CD4-positive, alpha-beta memory T cell (primary cell): Measurements from ENCODE around the gene MAP2K1. TPM values are rescaled to one million over a fixed set of nuclear protein-coding genes. Genes with fewer than 3 reads are reported as not detected.
"Not testable (repeated sequence)": the region's sequence is repeated elsewhere in the genome, so short reads cannot be mapped to it uniquely, and the experiment has no call there.

ENCODE experiments used
- CTCF ChIA-PET: fragments of 350-600 bp; sonication (Branson Sonifier 250); formaldehyde crosslinking; loops from one replicate; lab custom pipeline; 2021; ENCODE audit warnings: inconsistent platforms; ENCODE audit not compliant: partially characterized antibody; lab: Charles Lee
- POLR2A ChIA-PET: fragments of 350-600 bp; sonication (Branson Sonifier 250); formaldehyde crosslinking; loops from one replicate; lab custom pipeline; 2021; ENCODE audit not compliant: partially characterized antibody; lab: Charles Lee
- DNase-seq, 5 donors: peaks; one replicate each; pipeline versions ENCODE4 v3.0.0 to v3.0.0-alpha.2; 2020 to 2022; ENCODE audit warnings: mixed read lengths in 1 of 5
- H3K27ac ChIP-seq: one replicate; pipeline ENCODE4 v1.7.0; 2013; ENCODE audit warnings: low read depth, low read length
- H3K27me3 ChIP-seq: 2 replicates; pipeline ENCODE4 v1.7.0; 2013; ENCODE audit warnings: mild to moderate bottlenecking, low read length, moderate library complexity; ENCODE audit not compliant: insufficient read depth
- H3K36me3 ChIP-seq: 2 replicates; pipeline ENCODE4 v1.7.0; 2013; ENCODE audit warnings: mild to moderate bottlenecking, low read length, moderate library complexity; ENCODE audit not compliant: insufficient read depth
- H3K4me1 ChIP-seq: 2 replicates; pipeline ENCODE4 v1.7.0; 2013; ENCODE audit warnings: mild to moderate bottlenecking, low read length, moderate library complexity; ENCODE audit not compliant: insufficient read depth
- H3K4me3 ChIP-seq, 2 donors: one replicate each; pipeline ENCODE4 v1.7.0; 2013; ENCODE audit warnings: low read length in 2 of 2, mild to moderate bottlenecking in 1 of 2
- H3K9me3 ChIP-seq, 2 donors: one replicate each; pipeline ENCODE4 v1.7.0; 2013; ENCODE audit warnings: low read length in 2 of 2, control low read depth in 1 of 2; ENCODE audit not compliant: control insufficient read depth in 1 of 2
- H3K27ac Mint-ChIP-seq, 7 donors: one replicate each; pipeline ENCODE4 v1.8.0; 2020 to 2021; ENCODE audit warnings: mixed read lengths in 7 of 7, mild to moderate bottlenecking in 6 of 7, inconsistent platforms in 3 of 7, moderate library complexity in 3 of 7
- H3K27me3 Mint-ChIP-seq, 2 donors: one replicate each; pipeline ENCODE4 v1.8.0; 2020 to 2021; ENCODE audit warnings: mixed read lengths in 2 of 2
- H3K36me3 Mint-ChIP-seq, 2 donors: one replicate each; pipeline ENCODE4 v1.8.0; 2020 to 2021; ENCODE audit warnings: mixed read lengths in 2 of 2, inconsistent platforms in 1 of 2, mild to moderate bottlenecking in 1 of 2
- H3K4me1 Mint-ChIP-seq, 4 donors: one replicate each; pipeline ENCODE4 v1.8.0; 2020 to 2021; ENCODE audit warnings: mixed read lengths in 4 of 4, mild to moderate bottlenecking in 1 of 4
- H3K4me3 Mint-ChIP-seq, 8 donors: one replicate each; pipeline ENCODE4 v1.8.0; 2020 to 2021; ENCODE audit warnings: mixed read lengths in 8 of 8, mild to moderate bottlenecking in 7 of 8, moderate library complexity in 6 of 8, inconsistent platforms in 3 of 8
- H3K9me3 Mint-ChIP-seq, 8 donors: one replicate each; pipeline ENCODE4 v1.8.0; 2020 to 2021; ENCODE audit warnings: mixed read lengths in 8 of 8, mild to moderate bottlenecking in 5 of 8, inconsistent platforms in 3 of 8, moderate library complexity in 1 of 8
- intact Hi-C: fragments of 100-400 bp; cut with micrococcal nuclease; formaldehyde crosslinking; loops from one replicate; pipeline ENCODE4 v1.15.1; 2023
- polyA plus RNA-seq, 2 donors: library from polyadenylated mRNA; unstranded; fragments of 300-500 nt; fragmentation: Illumina TruSeq; gene quantifications; one replicate each; pipeline ENCODE4 v1.2.3, GENCODE V29; 2021
- total RNA-seq, 2 experiments: library from RNA; stranded (reverse); gene quantifications; one replicate each; pipeline ENCODE4 v1.2.3, GENCODE V29; 2021

The MAP2K1 gene
- total and polyA plus RNA-seq, 4 experiments from 2014 or later, result 44.9 to 71.2 (median 54.5) TPM

GRCh38 chr15:66362776-66363175 is 23.9 kb upstream of the MAP2K1 start:
- POLR2A ChIA-PET, result no interaction called here
- Histone ChIP-seq H3K27me3 (no peaks in the 10 kb centered on the region), H3K27ac (no peak overlapping the region)

DNA sequence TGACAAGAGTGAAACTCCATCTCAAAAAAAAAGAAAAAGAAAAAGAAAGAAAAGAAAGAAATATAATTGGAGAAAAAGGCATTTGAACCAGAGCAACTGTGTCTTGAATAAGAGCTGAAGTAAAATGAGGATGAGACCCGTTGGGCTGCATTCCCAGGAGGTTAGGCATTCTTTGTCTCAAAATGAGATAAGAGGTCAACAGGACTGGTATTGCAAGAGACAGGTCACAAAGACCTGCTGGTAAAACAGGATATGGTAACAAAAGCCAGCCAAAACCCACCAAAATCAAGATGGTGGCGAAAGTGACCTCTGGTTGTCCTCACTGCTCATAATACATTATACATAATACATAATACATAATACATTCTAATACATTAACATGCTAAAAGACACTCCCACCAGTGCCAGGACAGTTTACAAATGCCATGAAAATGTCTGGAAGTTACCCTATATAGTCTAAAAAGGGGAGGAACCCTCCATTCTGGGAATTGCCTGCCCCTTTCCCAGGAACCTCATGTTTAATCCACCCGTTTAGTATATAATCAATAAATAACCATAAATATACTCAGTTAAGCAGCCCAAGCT is 21.7 kb upstream of the MAP2K1 start:
- H3K27me3 ChIP-seq, result no peaks in the 10 kb centered on the region
- no peak overlapping the region for H3K27ac Mint-ChIP-seq
- H3K4me1 Mint-ChIP-seq, result peaks cover 5 to 8% (median 7%) of the 10 kb centered on the region in 4 donors
- H3K36me3 ChIP-seq, result no peaks in the 10 kb centered on the region
- ChIA-PET CTCF (no interaction called here), POLR2A (no interaction called here)
- no peak overlapping the region for H3K4me3 ChIP-seq
- H3K9me3 Mint-ChIP-seq, result no peaks in the 10 kb centered on the region
- H3K9me3 ChIP-seq, result no peaks in the 10 kb centered on the region
- H3K4me1 ChIP-seq, result peaks cover 7% of the 10 kb centered on the region
- no peaks in the 10 kb centered on the region for H3K27me3 Mint-ChIP-seq
- H3K27ac ChIP-seq, result no peak overlapping the region
- H3K36me3 Mint-ChIP-seq, result no peaks in the 10 kb centered on the region
- DNase-seq, result no peak
- H3K4me3 Mint-ChIP-seq, result no peak overlapping the region
- intact Hi-C loops, result no loop called here

More at GRCh38 chr15:66362776-66363175, 23.9 kb upstream of the MAP2K1 start:
- Mint-ChIP-seq H3K36me3 (no peaks in the 10 kb centered on the region), H3K4me1 (no peaks in the 10 kb centered on the region), H3K4me3 (no peak overlapping the region), H3K27me3 (no peaks in the 10 kb centered on the region), H3K9me3 (no peaks in the 10 kb centered on the region), H3K27ac (no peak overlapping the region)
- CTCF ChIA-PET, result no interaction called here
- DNase-seq, result no peak
- Histone ChIP-seq H3K36me3 (no peaks in the 10 kb centered on the region), H3K9me3 (no peaks in the 10 kb centered on the region), H3K4me1 (no peaks in the 10 kb centered on the region), H3K4me3 (no peak overlapping the region)
- intact Hi-C loops, result no loop called here

- Histone ChIP-seq H3K36me3 (no peaks in the 10 kb centered on the region), H3K9me3 (no peaks in the 10 kb centered on the region), H3K4me3 (peak overlapping the region; percentile 2 to 34), H3K27ac (peak overlapping the region; percentile 63), H3K4me1 (peaks cover 11% of the 10 kb centered on the region), H3K27me3 (no peaks in the 10 kb centered on the region)
- peak overlapping the region; percentile 13 to 90 (median 84) for H3K4me3 Mint-ChIP-seq
- ChIA-PET CTCF (interaction anchor here (2.2 kb wide), 1 partner anchor 15 kb away, joined by 14 read pairs; the partner anchor contains the start of gene MAP2K1), POLR2A (interaction anchor here (0.9 to 6.0 kb wide), 4 partner anchors 13 to 79 kb away, joined by 3 to 28 read pairs (median 6); partner anchors contain the start of genes MAP2K1 and TIPIN)
- intact Hi-C loops, result no loop called here
- DNase-seq, result peak in 4 of 5 donors; percentile 12 to 48 (median 36)
- H3K27me3 Mint-ChIP-seq, result no peaks in the 10 kb centered on the region
- H3K27ac Mint-ChIP-seq, result peak overlapping the region; percentile 38 to 95 (median 90)
- no peaks in the 10 kb centered on the region for H3K36me3 Mint-ChIP-seq
- H3K4me1 Mint-ChIP-seq, result peaks cover 9 to 20% (median 13%) of the 10 kb centered on the region in 4 donors
- peaks cover 0 to 10% (median 1%) of the 10 kb centered on the region in 8 donors for H3K9me3 Mint-ChIP-seq
Observed at GRCh38 chr15:66369773-66370651, 16.7 kb upstream of the MAP2K1 start.

DNA sequence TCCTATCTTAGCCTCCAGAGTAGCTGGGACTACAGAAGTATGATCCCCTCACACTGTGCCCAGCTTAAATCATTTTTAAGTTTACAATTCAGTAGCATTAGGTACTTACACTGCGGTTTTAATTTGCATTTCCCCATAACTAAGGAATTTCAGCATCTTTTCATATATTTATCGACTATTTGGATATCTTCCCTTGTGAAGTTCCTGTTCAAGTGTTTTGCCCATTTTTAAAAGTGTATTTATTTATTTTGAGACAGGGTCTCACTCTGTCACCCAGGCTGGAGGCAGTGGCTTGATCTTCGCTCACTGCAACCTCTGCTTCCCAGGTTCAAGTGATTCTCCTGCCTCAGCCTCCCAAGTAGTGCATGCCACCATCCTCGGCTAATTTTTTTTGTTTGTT is 12.5 kb upstream of the MAP2K1 start:
- ChIA-PET CTCF (interaction anchor here (1.2 kb wide), 1 partner anchor 12 kb away, joined by 3 read pairs; the partner anchor contains the start of gene MAP2K1), POLR2A (interaction anchor here (6.0 kb wide), 1 partner anchor 13 kb away, joined by 28 read pairs; the partner anchor contains the start of gene MAP2K1)
- Mint-ChIP-seq H3K4me1 (peaks cover 9 to 20% (median 13%) of the 10 kb centered on the region in 4 donors), H3K27ac (no peak overlapping the region), H3K4me3 (no peak overlapping the region), H3K36me3 (no peaks in the 10 kb centered on the region), H3K9me3 (peaks cover 0 to 10% (median 1%) of the 10 kb centered on the region in 8 donors), H3K27me3 (no peaks in the 10 kb centered on the region)
- Histone ChIP-seq H3K9me3 (no peaks in the 10 kb centered on the region), H3K36me3 (no peaks in the 10 kb centered on the region), H3K27me3 (no peaks in the 10 kb centered on the region), H3K4me3 (no peak overlapping the region), H3K4me1 (peaks cover 11% of the 10 kb centered on the region), H3K27ac (no peak overlapping the region)
- no peak for DNase-seq
- intact Hi-C loops, result no loop called here

DNA sequence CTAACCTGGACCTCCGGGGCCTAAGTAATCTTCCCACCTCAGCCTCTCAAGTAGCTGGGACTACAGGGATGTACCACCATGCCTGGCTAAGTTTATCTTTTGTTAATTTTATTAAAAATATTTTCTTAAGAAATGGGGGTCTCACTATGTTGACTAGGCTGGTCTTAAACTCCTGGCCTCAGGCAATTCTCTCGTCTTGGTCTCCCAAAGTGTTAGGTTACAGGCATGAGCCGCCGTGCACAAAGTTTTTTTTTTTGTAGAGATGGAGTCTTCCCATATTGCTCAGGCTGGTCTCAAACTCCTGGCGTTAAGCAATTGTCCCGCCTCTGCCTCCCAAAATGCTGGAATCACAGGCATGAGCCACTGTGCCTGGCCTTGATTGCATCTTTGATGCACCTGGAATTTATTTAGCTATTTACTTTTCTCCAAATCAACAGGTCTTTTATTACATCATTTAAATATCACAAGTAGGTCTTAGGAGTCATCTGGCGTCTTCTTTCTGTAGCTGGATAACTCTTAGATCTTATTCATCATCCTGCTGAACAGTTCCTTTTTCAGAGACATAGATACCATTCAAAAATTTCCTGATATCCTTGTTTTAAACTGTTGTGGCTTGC is 7.8 kb upstream of the MAP2K1 start:
- Mint-ChIP-seq H3K27ac (peak overlapping the region in 1 of 7 donors; percentile 35), H3K4me3 (no peak overlapping the region), H3K27me3 (no peaks in the 10 kb centered on the region), H3K9me3 (peaks cover 0 to 10% (median 1%) of the 10 kb centered on the region in 8 donors), H3K36me3 (no peaks in the 10 kb centered on the region), H3K4me1 (peaks cover 0 to 2% (median 0%) of the 10 kb centered on the region in 4 donors)
- ChIA-PET CTCF (interaction anchor here (1.2 kb wide), 1 partner anchor 119 kb away, joined by 3 read pairs; the partner anchor contains the start of gene SNAPC5), POLR2A (no interaction called here)
- Histone ChIP-seq H3K27me3 (no peaks in the 10 kb centered on the region), H3K36me3 (no peaks in the 10 kb centered on the region), H3K9me3 (no peaks in the 10 kb centered on the region), H3K4me3 (no peak overlapping the region), H3K4me1 (no peaks in the 10 kb centered on the region), H3K27ac (no peak overlapping the region)
- no peak for DNase-seq
- intact Hi-C loops, result no loop called here

GRCh38 chr15:66381376-66381775 is 5.3 kb upstream of the MAP2K1 start:
- CTCF ChIA-PET, H3K9me3 ChIP-seq, H3K27me3 Mint-ChIP-seq, H3K4me3 Mint-ChIP-seq, H3K27me3 ChIP-seq, DNase-seq, intact Hi-C loops, H3K27ac ChIP-seq, H3K4me1 ChIP-seq, H3K27ac Mint-ChIP-seq, H3K36me3 ChIP-seq, H3K36me3 Mint-ChIP-seq, H3K4me3 ChIP-seq, H3K9me3 Mint-ChIP-seq: not testable (repeated sequence)
- peaks cover 7 to 17% (median 10%) of the 10 kb centered on the region in 4 donors for H3K4me1 Mint-ChIP-seq
- POLR2A ChIA-PET, result interaction anchor here (0.8 kb wide), 1 partner anchor 117 kb away, joined by 3 read pairs; no protein-coding TSS in a partner anchor
